Astrocyte of the spinal cord (primary cell): ENCODE results near the gene RPS28.
A peak's percentile ranks its signal among the peaks of the same experiment; 100 is the strongest.

Experiments used
- DNase-seq: peaks from one replicate; pipeline ENCODE4 v3.0.0; 2011; ENCODE audit warnings: low read depth, low spot score
- H3K4me3 ChIP-seq: 2 replicates; pipeline ENCODE4 v1.5.1; 2011; ENCODE audit warnings: low read depth, mild to moderate bottlenecking, low read length, moderate library complexity
- in situ Hi-C: cut with HindIII; loops from 2 replicates; pipeline ENCODE4 v1.10.0; 2017; ENCODE audit warnings: low sequenced_read_pairs
- TF ChIP-seq, protein P1 (sequence below): IDR thresholded peaks from 2 replicates; pipeline ENCODE4 v1.5.1; 2012; ENCODE audit warnings: low read depth, mild to moderate bottlenecking, low read length, inconsistent platforms

The RPS28 gene

DNA sequence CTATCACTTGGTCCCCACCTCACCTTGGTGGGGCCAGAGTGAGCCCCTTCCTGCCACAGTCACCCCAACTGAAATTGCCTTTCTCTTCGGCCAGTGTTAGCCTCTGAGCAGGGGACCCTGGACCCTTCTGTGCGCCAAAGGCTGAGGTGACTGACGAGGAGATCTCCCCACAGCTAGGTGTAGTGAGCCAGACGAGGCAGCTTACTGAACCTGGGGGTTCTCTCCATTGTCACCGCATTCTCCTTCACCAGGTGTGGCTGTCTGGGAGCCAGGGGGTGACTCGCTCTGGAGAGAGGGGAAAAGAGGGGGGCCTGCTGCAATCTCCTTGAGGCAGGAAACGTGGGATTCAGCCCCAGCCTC is 1.3 kb downstream of the RPS28 start:
- DNase-seq, result no peak
- TF ChIP-seq, protein P1, sequence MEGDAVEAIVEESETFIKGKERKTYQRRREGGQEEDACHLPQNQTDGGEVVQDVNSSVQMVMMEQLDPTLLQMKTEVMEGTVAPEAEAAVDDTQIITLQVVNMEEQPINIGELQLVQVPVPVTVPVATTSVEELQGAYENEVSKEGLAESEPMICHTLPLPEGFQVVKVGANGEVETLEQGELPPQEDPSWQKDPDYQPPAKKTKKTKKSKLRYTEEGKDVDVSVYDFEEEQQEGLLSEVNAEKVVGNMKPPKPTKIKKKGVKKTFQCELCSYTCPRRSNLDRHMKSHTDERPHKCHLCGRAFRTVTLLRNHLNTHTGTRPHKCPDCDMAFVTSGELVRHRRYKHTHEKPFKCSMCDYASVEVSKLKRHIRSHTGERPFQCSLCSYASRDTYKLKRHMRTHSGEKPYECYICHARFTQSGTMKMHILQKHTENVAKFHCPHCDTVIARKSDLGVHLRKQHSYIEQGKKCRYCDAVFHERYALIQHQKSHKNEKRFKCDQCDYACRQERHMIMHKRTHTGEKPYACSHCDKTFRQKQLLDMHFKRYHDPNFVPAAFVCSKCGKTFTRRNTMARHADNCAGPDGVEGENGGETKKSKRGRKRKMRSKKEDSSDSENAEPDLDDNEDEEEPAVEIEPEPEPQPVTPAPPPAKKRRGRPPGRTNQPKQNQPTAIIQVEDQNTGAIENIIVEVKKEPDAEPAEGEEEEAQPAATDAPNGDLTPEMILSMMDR, result no peak
- in situ Hi-C loops, result no loop called here
- peak overlapping the region; percentile 94 for H3K4me3 ChIP-seq

DNA sequence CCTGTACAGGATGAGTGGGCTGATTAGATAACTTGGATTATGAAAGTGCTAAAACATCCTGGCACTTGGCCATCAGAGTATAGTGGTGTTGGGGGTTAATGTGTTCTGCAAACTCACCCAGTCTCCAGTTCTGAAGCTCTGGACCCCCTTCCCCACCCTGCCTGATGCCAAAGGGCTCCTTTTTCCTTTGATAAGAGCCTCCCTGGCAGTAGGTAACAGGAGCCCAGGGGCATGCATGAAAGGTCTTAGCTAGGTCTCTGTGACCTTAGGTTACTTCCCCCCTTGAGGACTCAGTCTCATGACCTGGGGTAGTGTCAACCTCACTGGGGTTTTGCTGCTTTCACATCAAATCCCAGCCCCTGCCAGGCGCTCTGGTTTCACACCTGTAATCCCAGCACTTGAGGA is 2.5 kb downstream of the RPS28 start:
- in situ Hi-C loops, result no loop called here
- no peak overlapping the region for H3K4me3 ChIP-seq
- DNase-seq, result no peak
- TF ChIP-seq, protein P1, result no peak

DNA sequence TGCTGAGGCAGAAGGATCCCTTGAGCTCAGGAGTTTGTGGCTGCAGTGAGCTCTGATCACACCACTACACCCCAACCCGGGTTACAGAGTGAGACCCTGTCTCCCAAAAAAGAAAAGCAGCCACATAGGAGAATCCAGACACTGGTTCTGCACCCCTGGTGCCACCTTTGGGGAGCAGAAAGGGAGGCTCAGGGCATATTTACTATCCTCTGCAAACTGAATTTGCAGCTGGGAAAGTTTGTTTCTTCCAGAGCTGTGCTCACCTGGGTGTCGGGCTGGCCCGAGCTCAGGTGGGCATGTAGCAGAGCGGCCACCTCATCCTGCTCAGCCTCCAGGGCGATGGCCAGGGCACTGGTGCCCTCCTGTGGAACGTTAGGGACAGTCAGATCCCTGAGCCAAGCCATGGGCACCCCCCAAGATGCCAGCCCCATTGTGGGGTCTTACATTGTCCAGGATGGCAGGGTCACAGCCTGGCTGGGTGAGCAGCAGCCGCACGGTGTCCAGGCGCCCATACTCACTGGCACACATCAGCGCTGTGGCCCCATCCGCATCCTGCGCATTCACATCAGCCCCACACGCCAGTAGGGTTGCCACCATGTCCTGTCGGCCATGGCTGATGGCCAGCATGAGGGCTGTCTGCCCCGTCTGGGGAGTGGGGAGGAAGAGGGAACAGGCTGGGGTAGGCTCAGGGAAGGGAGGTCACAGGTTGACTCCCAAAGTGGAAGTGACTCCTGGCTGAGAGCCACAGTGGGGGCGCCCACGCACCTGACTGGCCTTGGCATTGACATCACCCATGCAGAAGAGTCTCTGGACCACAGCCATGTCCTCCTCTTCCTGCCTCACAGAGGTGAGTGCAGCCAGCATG is 3.1 kb downstream of the RPS28 start:
- in situ Hi-C loops, result no loop called here
- no peak overlapping the region for H3K4me3 ChIP-seq
- TF ChIP-seq, protein P1, result no peak
- DNase-seq, result no peak

DNA sequence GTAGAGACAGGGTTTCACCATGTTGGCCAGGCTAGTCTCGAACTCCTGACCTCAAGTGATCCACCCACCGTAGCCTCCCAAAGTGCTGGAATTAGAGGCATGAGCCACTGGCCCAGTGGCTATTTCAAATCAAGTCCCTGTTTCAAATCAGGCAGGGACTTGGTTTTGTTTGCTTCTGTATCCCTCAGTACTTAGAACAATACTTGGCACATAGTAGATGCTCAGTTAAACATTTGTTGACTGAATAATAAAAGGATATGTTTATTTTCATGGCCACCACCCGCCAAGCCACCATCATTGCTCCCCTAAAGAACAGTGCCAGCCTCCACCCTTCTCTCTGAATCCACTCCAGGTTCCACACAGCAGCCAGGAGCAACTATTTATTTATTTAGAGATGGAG is 4.2 kb downstream of the RPS28 start:
- TF ChIP-seq, protein P1, result no peak
- in situ Hi-C loops, result no loop called here
- no peak overlapping the region for H3K4me3 ChIP-seq
- DNase-seq, result no peak

DNA sequence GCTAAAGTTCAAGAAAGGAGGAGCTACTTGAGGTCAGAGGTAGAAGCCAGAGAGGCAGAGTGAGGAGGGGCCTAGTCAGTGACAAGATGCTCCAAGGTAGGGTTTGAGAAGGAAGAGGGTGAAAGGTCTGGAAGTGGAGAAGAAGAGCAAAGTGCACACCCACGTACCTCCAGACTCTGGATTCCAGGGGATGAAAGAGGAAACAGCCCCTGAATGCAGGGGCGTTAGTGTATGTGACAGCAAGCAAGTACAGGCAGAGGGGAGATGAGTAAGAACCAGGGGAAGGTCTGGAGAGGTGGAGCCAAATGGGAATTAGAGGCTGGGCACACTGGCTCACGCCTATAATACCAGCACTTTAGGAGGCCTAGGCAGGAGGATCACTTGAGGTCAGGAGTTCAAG is 8.7 kb downstream of the RPS28 start:
- TF ChIP-seq, protein P1, result no peak
- in situ Hi-C loops, result no loop called here
- DNase-seq, result no peak
- H3K4me3 ChIP-seq, result no peak overlapping the region

DNA sequence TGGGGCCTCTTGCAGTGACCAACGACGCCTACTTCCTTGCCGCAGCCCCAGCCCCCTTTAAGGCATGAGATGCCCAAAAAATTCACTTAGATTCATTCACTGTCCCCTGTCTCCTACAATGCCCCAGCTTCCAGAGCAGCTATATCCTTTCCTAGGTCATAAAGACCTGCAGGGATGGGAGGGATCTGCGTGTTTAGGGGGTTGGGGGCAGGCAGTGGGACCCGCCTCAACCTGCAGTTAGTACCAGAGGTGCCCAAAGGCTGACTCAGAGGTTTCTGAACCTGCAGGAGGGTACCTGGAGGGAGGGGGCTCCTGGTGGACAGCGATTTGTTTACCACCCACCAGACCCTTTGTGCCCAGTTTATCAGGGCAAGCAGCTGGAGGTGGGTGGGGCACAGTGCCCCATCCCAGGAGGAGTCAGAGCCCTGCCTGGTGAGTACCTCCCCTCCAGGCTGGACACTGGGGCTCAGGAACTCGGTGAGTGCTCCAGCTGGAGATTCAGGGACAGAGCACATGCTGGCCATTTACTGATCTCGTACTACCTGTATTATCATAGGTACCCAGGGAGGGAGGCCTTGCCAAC is 10.1 kb downstream of the RPS28 start:
- no peak for DNase-seq
- TF ChIP-seq, protein P1, result no peak
- H3K4me3 ChIP-seq, result no peak overlapping the region
- in situ Hi-C loops, result no loop called here
